COLO668 (cell line): ENCODE measurements around the gene KCP.
A peak's percentile ranks its signal among the peaks of the same experiment; 100 is the strongest.

ENCODE experiments used
- DNase-seq: peaks from one replicate; lab custom pipeline; 2025; ENCODE audit not compliant: unreplicated experiment; lab: John Stamatoyannopoulos, UW

KCP gene

DNA sequence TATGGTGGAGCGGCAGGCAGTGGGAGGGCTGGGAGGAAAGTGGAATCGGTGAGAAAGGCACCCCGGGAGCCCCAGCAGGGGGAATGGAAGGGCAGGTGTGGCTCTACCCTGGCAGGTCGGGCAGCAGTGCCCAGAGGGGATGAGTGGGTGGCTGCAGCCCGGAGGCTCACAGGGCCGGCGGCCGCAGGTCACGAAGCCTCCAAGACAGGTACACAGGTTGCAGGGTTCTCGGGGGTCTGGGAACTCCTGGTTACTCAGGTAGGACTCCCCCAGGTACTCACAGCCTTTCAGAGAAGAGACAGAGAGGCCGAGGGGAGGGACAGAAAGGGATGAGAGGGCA is 21.8 kb downstream of the KCP start:
- DNase-seq, result no peak

DNA sequence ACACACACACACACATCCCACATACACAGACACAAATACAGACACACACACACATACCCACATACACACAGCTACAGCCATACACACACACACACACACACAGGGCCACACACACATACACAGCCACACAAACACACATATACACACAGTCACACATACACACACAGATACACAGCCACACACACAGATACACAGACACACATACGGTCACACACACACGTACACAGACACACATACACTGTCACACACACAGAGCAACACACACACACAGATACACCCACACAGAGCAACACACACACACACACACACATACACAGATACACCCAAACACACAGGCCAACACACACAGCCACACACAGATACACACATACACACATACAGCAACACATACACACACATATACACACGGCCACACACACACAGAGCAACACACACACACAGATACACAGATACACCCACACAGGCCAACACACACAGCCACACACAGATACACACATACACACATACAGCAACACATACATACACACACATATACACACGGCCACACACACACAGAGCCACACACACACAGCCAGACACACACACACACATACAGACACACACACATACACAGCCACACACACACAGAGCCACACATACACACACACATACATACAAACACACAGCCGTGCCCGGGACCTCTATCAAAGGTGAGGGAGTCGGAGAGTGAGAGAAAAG is 22.3 kb downstream of the KCP start:
- no peak for DNase-seq

DNA sequence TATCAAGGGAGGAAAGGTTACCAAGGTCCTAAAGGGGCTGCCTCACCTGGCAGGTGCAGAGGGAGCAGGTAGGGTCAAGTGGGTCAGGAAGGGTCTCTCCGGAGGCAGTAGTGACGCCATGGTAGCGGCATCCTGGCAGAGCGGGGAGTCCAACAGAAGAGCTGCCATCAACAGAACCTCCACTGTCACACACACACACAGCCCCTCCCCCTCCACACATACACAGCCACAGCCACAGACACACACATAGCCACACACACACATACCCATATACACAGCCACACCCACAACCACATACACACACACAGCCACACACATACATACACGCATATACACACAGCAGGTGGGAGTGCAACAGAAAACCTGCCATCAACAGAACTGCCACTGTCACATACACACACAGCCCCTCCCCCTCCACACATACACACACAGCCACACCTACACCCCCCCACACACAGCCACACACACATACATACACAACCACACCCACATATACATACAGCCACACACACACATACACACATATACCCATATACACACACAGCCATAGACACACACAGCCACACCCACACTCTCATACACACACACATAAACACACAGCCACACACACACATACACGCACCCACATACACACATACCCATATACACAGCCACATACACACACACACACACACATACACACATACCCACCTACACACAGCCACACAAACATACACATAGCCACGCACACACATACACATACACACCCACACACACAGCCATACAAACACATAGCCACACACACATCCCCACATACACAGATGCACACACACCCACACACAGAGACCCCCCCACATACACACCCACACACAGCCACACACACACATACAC is 23.1 kb downstream of the KCP start:
- no peak for DNase-seq

DNA sequence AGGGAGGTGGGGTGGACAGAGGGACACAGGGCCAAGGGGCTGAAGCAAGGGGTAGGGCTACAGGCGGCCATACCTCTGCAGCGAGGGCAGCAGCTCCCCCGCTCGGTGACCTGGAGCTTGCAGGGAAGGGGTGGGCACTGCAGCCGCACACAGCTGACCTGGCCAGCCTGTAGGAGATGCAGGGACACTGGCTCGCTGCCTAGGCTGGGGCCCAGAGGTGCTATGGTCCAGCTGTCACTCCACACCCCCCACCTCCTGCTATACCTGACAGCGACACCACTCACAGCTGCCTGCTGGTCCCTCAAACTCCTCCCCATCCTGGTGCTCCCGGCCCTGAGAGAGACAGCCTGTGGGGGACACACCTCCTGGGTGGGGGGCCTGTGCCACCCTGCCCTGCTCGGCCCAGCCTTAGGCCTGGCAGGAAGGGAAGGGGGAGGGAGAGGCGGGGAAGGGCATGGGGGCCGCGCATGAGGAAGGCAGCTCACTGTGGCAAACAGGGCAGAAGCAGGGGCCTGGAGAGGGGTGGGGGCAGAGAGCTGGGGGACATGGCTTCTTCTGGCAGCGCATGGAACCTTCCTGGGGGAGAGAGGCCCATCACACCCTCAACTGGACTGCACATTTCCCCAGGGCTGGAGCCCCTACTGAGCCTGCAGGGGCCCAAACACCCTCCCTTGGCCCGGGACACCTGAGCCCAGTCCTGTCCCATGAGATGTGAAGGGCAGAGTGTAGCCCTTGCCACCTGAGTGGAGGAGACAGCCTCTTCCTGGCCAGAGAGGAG is 23.9 kb downstream of the KCP start:
- no peak for DNase-seq

DNA sequence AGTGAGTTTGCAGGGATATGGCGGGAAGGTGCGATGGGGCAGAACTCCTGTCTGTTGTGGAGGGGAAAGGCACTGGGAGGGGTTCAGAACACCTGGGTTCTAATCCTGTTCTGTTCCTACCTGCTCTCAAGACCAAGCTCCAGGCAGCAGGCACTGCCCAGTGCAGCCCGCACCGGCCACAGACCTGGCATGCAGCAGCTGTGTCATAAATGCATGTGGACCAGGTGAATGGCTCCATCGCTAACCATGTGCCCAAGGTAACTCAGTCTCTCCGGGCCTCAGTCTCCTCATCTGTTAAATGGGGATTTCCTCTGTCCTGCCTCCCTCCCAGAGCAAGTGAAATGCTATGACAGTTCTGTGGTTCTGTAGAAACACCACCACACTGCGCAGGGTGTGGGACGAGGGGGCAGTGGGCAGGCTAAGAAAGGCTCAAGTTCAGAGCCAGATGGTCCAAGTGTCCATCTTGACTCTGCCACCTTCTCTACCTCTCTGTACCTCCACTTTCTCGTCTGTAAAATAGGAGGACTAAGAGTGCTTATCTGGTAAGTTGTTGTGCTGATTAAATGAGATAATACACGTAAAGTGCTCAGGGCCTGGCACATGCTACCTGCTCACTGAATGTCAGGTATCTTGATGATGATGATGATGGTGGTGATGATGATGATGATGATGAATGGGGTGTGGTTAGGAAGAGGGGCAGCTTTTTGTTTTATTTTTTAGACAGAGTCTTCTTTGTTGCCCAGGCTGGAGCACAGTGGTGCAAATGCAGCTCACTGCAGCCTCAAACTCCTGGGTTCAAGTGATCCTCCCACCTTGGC is 24.9 kb downstream of the KCP start:
- no peak for DNase-seq

DNA sequence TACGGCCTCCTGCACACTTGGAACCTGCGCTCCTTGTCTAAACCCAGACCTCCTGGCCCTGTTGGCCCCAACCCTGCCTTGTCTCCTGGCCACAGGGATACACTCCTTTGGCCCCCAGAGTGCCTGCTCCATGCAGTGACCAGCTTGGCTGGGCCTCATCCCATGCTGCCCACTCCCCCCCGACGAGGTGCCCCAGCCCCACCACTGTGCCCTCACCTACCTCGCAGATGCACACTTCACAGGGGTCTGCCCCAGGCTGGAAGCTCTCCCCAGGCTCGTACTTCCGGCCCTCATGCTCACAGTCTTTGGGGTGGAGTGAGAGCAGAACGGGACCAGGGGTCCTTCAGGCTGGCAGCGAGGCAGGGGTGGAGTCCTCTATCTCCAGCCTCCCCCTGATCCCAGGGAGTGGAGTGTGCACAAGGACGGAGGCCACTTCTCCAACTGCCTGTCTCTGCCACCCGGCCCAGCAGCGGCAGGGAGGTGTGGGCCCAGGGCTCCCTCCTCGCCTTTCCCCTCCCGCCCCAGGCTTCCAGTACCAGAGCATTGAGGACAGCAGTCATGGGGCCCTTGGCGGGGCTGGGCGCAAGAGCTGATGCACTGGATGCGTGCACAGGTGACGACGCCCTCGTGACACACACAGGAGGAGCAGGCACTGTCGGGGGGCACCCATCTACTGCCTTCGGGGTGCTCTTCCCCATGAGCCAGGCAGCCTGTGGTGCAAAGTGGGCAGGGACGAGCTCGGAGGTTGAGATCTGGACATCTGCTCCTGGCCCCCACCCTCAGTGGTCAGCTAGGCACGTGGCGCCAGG is 25.7 kb downstream of the KCP start:
- no peak for DNase-seq

DNA sequence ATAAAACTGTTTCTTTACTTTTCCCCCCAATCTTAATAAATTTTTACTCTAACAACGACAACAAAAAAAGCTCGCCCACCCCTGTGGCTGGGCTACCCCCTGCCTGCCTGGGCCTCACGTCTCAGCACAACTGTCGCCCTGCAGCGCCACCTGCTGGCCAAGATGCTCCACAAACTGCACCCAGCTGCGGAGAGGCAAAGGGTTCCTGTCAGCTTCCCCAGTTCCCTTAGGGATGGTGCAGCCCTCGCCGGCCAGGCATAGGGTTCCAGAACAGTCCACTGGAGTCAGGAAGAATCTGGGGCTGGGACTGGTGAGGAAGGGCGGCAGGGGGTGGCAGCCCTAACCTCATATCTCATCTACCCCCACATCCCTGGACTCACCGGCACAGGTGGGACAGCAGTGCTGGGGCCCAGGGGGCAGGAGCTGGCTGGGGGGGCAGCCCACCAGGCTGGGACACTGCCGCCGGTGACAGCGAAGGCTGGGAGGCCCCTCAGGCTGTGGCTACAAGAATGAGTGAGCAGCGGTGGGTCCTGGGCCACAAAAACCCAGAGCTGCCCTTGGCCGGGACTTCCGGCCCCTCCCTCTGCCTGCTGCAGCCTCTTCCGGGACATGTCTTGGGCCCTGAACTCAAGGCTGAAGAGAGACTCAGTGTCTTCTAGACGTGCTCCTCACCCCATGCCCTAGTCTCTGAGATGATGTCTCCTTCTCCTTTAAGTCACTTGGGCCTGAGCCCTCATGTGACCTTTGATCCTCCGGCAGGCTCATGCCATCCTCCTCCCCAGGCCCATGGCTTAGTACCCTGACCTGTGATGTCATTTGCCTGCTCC is 26.7 kb downstream of the KCP start:
- peak; percentile 78 for DNase-seq

DNA sequence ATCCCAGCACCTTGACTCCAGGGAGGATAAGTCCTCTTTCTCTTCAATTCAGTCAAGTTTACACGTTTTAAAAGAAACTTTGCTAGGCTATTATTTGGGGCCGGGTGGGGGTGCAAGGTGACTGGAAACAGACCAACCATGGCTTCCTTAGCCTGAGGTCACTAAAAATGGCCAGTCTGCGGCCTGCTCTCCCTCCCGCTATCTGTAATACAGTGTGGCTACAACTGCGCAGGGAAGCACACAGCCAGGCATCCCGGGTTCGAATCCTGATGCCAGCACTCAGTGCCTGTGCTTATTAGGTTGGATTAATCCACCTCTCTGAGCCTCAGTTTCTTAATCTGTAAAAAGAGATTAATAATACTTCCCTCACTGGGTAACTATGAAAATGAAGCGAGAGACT is 28.4 kb downstream of the KCP start:
- no peak for DNase-seq

DNA sequence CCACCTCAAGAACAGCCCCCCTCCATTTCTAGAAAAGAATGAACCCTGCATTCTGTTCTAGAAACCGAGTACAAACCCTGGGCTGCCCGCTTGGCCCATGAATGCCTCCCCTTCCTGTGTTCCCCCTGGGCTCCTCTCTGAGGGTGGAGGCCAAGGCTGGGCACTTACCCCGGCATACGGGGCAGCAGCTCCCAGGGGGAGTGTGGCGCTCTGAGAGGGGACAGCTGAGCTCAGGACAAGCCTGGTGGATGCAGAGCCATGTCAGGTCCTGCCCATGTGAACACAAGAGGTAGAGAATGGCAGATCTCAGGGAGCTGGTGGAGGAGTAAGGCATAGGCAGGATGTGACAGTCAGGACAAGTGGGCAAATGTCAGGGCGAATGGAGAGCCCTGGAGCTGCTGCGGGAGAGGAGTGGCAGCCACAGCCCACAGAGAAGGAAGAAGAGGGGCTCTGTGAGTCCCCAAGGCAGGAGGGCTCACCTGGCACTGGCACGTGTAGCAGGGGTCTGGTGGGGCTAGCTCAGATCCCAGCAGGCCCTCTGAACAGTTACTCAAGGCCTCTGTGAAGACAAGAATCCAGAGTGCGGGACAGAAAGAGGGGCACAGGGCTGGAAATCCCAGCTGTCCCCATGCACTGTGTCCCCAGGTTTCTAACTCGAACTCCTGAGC is 28.9 kb downstream of the KCP start:
- DNase-seq, result no peak

DNA sequence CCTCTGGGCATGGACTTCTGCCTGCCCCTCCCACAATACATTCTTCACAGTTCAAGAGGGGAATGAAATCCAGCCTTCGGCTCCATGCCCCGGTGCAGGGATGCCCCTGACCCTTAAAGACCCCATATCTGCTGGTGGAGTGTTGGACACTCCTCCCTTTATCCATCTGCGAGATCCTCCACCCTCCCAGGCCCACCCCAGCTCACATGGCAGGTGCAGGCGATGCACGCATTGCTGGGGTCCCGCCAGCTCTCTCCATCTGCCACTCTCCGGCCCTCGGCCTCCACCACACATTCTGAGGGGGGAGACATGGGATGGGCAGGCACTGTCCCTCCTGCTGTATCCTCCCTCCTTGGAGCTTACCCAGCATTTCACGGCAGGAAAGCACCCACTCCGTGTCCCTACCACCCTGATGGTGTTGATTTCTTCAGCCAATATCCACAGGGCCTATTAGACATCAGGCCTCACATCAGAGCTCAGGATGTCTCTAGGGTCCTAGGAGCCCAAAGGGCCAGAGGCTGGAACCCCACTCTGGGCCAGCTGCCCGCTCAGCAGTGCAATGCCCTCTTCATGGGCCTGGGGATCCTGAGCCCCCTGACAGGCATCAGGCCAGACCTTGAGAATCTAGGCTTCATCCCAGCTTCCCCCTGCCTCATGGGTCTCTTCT is 29.6 kb downstream of the KCP start:
- no peak for DNase-seq

DNA sequence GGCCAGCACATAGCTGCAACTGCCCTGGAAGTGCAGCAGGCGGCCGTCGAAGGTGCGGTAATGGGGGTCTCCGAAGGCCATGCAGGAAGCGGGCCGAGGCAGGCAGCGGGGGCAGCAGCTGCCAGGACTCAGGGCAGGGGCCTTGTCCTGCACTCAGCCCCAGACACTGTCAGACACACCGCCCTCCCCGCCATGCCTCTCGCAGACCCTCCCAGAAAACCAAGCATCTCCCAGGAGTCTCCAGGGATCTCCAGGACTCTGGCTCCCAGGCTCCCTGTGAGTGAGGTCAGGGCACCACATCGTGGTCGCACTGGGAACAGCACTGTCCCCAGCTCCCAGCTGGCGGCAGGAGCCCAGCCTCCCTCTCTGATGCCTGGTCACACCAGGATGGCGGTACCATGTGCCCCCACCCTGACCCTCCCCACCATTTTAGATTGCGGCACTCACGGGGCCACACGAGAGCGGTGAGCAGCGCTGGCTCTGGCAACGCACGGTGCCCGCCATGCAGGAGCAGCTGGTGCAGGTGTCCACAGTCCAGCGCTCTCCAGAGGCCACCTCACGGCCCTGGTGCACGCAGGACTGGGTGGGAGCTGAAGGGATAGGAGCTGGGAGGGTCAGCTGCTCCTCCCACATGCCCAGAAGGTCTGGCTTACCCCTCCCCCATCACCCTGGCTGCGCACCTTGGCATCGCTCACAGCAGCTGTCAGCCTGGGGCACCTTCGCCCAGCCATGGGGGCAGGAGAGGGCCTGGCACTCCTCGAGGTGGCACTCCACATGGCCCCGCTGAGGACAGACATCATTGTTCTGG is 30.4 kb downstream of the KCP start:
- peak; percentile 71 for DNase-seq

DNA sequence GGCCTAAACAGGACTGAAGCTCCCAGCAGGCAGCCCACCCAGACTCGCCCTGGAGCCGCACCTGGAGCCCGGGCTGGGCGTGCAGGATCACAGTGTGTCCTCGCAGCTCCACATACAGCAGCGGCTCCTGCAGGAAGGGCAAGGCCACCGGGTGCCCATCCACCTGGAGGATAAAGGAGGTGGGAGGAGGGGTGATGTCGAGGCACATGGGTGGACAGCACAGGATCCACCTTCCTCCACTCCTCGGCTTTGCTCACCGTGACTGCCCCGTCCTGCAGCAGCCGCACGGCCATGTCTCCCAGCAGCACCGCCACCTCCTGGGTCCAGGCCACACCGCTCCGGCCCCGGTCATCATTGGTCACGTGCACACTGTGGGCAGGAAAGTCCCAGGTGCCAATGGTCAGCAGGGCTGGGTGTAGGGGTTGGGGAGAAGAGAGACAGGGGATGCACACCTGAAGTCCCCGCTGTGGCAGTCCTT is 31.0 kb downstream of the KCP start:
- DNase-seq, result no peak

DNA sequence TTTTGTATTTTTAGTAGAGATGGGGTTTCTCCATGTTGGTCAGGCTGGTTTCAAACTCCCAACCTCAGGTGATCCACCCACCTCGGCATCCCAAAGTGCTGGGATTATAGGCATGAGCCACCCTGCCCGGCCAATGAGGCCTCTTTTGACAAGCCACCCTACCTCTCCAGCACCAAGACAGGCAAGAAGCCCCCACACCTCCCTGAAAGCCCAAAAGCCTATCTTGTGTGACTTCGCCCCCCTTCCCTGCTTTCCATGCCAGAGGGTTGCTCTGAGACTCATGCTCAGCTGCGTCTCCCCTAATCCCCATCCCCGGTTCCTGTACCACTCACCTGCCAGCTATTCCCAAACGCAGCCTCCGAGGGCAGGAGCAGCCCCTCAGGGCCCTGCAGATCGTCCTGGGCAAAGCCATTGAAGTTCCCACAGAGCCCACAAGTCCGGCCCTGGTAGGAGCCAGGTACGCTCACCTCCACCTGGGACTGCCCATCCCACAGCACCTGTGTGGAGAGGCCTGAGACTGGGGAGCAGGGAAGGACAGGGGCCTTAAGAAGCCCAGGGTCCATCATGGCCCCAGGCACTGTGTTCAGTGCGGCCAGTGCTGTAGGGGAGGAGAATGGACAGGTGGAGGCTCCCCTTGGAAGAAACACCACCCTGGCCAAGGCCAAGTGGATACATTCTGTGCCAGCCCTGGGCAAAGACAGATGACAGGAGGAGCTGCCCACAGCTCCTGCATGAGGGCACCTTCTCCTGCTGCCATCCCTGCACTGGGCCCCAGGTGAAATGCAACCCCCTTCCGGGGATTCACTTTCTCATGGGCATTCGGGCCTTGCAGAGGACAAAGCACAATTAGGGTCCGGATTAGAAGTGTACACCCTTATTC is 32.0 kb downstream of the KCP start:
- no peak for DNase-seq

DNA sequence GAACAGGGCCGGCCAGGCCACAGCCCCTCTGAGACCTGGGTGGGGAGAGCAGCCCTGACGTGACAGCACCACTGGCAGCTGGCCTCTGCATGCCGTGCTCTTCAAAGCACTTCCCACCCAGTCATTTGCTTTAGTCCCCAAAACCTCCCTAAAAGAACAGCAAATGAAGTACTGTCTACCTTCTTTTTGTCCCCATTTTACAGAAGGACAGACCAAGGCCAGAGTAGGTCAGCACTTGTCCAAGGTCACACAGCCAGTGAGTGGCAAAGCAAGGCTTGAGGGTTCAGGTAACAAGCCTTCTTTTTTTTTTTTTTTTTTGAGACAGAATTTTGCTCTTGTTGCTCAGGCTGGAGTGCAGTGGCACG is 32.8 kb downstream of the KCP start:
- DNase-seq, result no peak

DNA sequence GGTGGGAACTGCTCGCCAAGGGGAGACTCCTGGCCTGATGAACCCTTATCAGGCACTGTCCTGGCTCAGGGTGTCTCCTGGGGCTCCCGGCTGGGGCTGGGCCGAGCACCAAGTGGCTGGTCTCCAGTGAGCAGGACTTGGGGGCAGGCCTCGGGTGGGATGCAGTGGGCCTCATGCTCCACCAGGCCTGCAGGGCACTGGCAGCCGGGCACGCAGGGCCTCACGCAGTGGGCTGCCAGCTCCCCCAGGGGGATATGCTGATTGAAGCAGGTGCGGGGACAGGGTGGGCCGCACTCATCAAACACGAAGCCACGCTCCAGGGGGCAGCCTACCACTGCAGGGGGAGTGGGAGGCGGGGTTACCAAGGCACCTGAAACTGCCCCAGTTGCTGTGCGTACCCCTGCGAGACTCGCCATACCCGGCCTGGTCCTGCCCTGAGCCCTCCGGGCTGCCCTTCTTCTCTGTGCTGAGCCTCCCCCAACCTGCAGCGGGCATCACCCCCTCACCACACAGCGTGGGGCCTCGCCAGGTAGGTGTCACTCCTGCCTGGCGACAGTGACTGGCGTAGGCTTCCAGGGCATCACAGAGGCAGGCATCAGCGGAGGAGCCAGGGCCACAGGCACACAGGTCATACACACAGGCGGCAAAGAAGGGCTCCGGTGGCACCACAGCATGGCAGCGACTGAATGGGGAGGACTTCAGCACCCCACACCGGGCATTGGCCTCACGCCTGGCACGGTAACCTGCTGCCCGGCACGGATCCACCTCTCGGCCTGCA is 33.3 kb downstream of the KCP start:
- no peak for DNase-seq

DNA sequence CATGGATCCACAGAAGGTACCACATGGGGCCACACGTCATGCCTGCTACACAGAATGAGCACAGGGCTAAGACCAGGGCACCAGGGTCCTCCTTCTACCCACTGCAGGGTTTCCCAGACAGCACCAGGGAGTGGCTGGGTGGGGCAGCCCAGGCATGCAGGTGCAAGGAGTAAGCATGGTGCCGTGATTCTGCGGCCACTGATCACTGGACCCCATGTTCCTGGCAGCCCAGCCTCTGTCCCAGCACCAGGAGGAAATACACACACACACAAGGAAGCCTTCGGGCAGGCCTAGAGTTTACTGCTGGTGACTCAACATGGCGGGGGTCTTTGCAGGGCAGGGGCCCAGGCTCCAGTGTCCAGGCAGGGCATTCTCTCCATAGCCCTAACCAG is 33.9 kb downstream of the KCP start:
- no peak for DNase-seq
